Hepatocyte (in vitro differentiated cells): ENCODE data around the gene CFAP92. TPM values are rescaled to one million over a fixed set of nuclear protein-coding genes. Genes with fewer than 3 reads are reported as not detected.
A peak's percentile ranks its signal among the peaks of the same experiment; 100 is the strongest.

ENCODE experiments used
- DNase-seq: peaks from one replicate; pipeline ENCODE4 v3.0.0-alpha.2; 2016; ENCODE audit warnings: low spot score
- H2AFZ ChIP-seq: fragments of 200-600 bp; sonication (generic); 2 replicates; pipeline ENCODE4 v1.6.0; 2016; ENCODE audit warnings: antibody characterized with exemption, mild to moderate bottlenecking
- H3K27ac ChIP-seq: fragments of 200-600 bp; sonication (generic); 2 replicates; pipeline ENCODE4 v1.5.1; 2016; ENCODE audit warnings: mild to moderate bottlenecking
- H3K27me3 ChIP-seq: fragments of 200-600 bp; sonication (generic); 2 replicates; pipeline ENCODE4 v1.6.1; 2016
- H3K36me3 ChIP-seq: fragments of 200-600 bp; sonication (generic); replicated peaks from 2 replicates; pipeline ENCODE4 v1.5.1; 2016; ENCODE audit warnings: low read depth; ENCODE audit not compliant: insufficient read depth
- H3K4me1 ChIP-seq: fragments of 200-600 bp; sonication (generic); 2 replicates; pipeline ENCODE4 v1.5.1; 2016; ENCODE audit warnings: mild to moderate bottlenecking, moderate library complexity; ENCODE audit not compliant: insufficient read depth
- H3K4me2 ChIP-seq: fragments of 200-600 bp; sonication (generic); 2 replicates; pipeline ENCODE4 v1.6.0; 2016
- H3K4me3 ChIP-seq: fragments of 200-600 bp; sonication (generic); 2 replicates; pipeline ENCODE4 v1.5.1; 2016; ENCODE audit warnings: mild to moderate bottlenecking
- H3K79me2 ChIP-seq: fragments of 200-600 bp; sonication (generic); 2 replicates; pipeline ENCODE4 v1.6.0; 2017; ENCODE audit warnings: mild to moderate bottlenecking
- H3K9me2 ChIP-seq: fragments of 200-600 bp; sonication (generic); replicated peaks from 2 replicates; pipeline ENCODE4 v1.6.0; 2017; ENCODE audit warnings: mild to moderate bottlenecking; ENCODE audit not compliant: insufficient read depth
- H3K9me3 ChIP-seq: fragments of 200-600 bp; sonication (generic); 2 replicates; pipeline ENCODE4 v1.5.1; 2016; ENCODE audit warnings: low read depth, mild to moderate bottlenecking
- H4K20me1 ChIP-seq: fragments of 200-600 bp; sonication (generic); 2 replicates; pipeline ENCODE4 v1.6.0; 2016; ENCODE audit warnings: mild to moderate bottlenecking; ENCODE audit not compliant: insufficient read depth, poor library complexity, severe bottlenecking
- CTCF ChIP-seq: fragments of 200-600 bp; sonication (generic); IDR thresholded peaks from 2 replicates; pipeline ENCODE4 v1.5.1; 2016; ENCODE audit warnings: antibody characterized with exemption, mild to moderate bottlenecking; ENCODE audit not compliant: poor library complexity
- EZH2 ChIP-seq: fragments of 200-600 bp; sonication (generic); IDR thresholded peaks from 2 replicates; pipeline ENCODE4 v1.6.1; 2016; ENCODE audit warnings: antibody characterized with exemption, mild to moderate bottlenecking, borderline replicate concordance
- EZH2phosphoT487 ChIP-seq: fragments of 200-600 bp; sonication (generic); IDR thresholded peaks from one replicate; pipeline ENCODE4 v1.6.1; 2018; ENCODE audit warnings: antibody characterized with exemption, mild to moderate bottlenecking, low read depth, moderate library complexity; ENCODE audit not compliant: unreplicated experiment, severe bottlenecking
- WGBS: methylation state at CpG from one replicate; pipeline ENCODE4 v1.1.6; 2016; ENCODE audit warnings: low lambda C conversion rate; ENCODE audit errors: missing lambda C conversion rate; 5-methylcytosine and 5-hydroxymethylcytosine counted together
- polyA plus RNA-seq: library from polyadenylated mRNA; unstranded; fragments of >200 nt; fragmentation: Nextera tagmentation; extraction: Ambion mirVana; gene quantifications from 2 replicates; pipeline ENCODE4 v1.2.1, GENCODE V29; 2016
- total RNA-seq: library from RNA; depleted of rRNA; stranded (reverse); fragments of >200 nt; gene quantifications from 2 replicates; pipeline ENCODE4 v1.2.3, GENCODE V29; 2014

Gene CFAP92
- total and polyA plus RNA-seq, 2 experiments from 2014 or later = 0.17 to 0.35 TPM

- peak overlapping the region; percentile 96 for H3K4me2 ChIP-seq
- no peaks in the 10 kb centered on the region for H3K9me2 ChIP-seq
- no peak for TF ChIP-seq EZH2phosphoT487
- no peak for TF ChIP-seq CTCF
- no peak for TF ChIP-seq EZH2
- no peak for DNase-seq
- peak overlapping the region; percentile 51 for H2AFZ ChIP-seq
- WGBS = 4% methylated on average over 6 of the region's 6 CpGs
- H3K4me1 ChIP-seq = peaks cover 18% of the 10 kb centered on the region
- H3K27me3 ChIP-seq = no peaks in the 10 kb centered on the region
- no peaks in the 10 kb centered on the region for H3K36me3 ChIP-seq
- H3K9me3 ChIP-seq = no peaks in the 10 kb centered on the region
- H3K79me2 ChIP-seq = peaks cover 68% of the 10 kb centered on the region
- peak overlapping the region; percentile 76 for H3K4me3 ChIP-seq
- no peaks in the 10 kb centered on the region for H4K20me1 ChIP-seq
- peak overlapping the region; percentile 91 for H3K27ac ChIP-seq
These were observed 113.9 kb downstream of the CFAP92 start for GRCh38 chr3:128879991-128880390.

GRCh38 chr3:128879125-128879969 lies 114.5 kb downstream of the CFAP92 start, which contains the start of gene ACAD9:
ACAD9 (plus strand) TSS chr3:128879620; CDS start chr3:128879692, 72 bp downstream.
- TF ChIP-seq CTCF (no peak), EZH2phosphoT487 (no peak), EZH2 (no peak)
- Histone ChIP-seq H2AFZ (peak within 1 kb of the TSS; percentile 71), H3K79me2 (peaks cover 62% of the 10 kb centered on the region), H3K4me3 (peak within 1 kb of the TSS; percentile 76), H3K9me2 (no peaks in the 10 kb centered on the region), H3K4me2 (peak within 1 kb of the TSS; percentile 96), H3K36me3 (no peaks in the 10 kb centered on the region), H3K4me1 (peaks cover 18% of the 10 kb centered on the region), H3K27ac (peak within 1 kb of the TSS; percentile 98), H3K9me3 (no peaks in the 10 kb centered on the region), H4K20me1 (no peaks in the 10 kb centered on the region), H3K27me3 (no peaks in the 10 kb centered on the region)
- under 1% methylated on average over 65 of the region's 65 CpGs for WGBS
- peak; percentile 99 for DNase-seq

GRCh38 chr3:128878556-128879124 lies 115.2 kb downstream of the CFAP92 start:
- H3K79me2 ChIP-seq = peaks cover 55% of the 10 kb centered on the region
- no peaks in the 10 kb centered on the region for H3K9me2 ChIP-seq
- peak overlapping the region; percentile 98 for H3K27ac ChIP-seq
- H3K36me3 ChIP-seq = no peaks in the 10 kb centered on the region
- TF ChIP-seq CTCF (no peak), EZH2 (no peak), EZH2phosphoT487 (no peak)
- H3K9me3 ChIP-seq = no peaks in the 10 kb centered on the region
- H3K4me1 ChIP-seq = peaks cover 18% of the 10 kb centered on the region
- peak overlapping the region; percentile 55 for H3K4me3 ChIP-seq
- no peaks in the 10 kb centered on the region for H4K20me1 ChIP-seq
- peak overlapping the region; percentile 86 for H3K4me2 ChIP-seq
- 5% methylated on average over 14 of the region's 14 CpGs for WGBS
- no peaks in the 10 kb centered on the region for H3K27me3 ChIP-seq
- DNase-seq = peak; percentile 61
- H2AFZ ChIP-seq = peak overlapping the region; percentile 71
